Globus pallidus (tissue), 1 donor: ENCODE measurements around the gene EPHA2.
"Not testable (repeated sequence)": the region's sequence is repeated elsewhere in the genome, so short reads cannot be mapped to it uniquely, and the experiment has no call there.

Source experiments
- DNase-seq: peaks from one replicate; pipeline ENCODE4 v3.0.0-alpha.2; 2015; ENCODE audit warnings: low spot score

The EPHA2 gene

DNA sequence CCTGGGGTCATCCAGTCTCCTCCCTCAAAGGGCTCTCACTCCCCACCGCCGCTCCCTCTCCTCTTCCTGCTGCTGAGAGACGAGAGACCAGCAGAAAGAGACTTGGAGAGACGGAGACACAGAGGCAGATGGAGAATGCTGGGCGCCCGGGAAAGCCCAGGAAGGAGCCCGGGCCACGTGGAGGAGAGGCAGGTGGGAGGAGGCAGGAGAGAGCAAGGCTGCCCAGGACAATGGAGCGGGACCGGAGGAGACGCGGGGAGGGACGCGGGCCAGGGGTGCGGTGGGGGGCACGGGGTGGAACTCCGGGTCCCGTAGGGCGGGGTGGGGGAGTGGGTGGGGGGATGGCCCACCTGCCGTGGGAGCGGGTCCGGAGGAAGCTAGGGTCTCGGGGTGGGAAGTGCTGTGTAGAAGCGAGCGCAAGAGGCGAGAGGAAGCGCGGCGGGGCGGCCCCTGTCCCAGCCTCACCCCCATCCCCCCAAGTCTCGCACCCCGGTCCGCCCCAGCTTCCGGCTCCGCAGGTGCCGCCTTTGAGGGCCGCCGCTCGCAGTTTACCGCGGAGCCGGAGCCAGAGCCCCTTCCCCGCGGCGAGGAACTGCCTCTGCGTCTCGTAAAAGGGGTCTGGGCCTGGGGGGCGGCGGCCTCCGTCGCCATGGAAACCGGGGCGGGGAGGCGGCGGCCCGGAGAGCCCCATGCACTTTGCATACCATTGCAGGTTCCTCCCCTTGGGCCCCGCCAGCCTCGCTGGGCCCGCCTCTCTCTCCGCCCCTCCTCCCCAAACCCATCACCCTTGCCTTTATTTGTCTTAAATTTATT lies 11.7 kb upstream of the EPHA2 start:
- no peak for DNase-seq

DNA sequence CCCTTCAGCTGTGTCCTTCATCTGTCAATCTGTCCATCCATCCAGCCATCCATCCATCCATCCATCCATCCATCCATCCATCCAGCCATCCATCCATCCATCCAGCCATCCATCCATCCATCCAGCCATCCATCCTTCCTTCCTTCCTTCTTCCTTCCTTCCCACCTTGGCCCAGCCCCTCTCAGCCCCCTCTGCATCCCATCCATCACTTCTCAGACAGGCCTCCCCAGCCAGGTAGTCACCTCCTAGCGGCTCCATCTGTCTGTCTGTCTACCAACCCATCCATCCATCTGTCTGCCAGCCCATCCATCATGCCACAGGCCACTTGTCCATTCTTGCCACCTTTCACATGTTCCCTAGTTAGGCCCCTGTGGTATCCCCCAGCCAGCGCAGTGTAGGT lies 10.2 kb upstream of the EPHA2 start:
- DNase-seq: no peak

DNA sequence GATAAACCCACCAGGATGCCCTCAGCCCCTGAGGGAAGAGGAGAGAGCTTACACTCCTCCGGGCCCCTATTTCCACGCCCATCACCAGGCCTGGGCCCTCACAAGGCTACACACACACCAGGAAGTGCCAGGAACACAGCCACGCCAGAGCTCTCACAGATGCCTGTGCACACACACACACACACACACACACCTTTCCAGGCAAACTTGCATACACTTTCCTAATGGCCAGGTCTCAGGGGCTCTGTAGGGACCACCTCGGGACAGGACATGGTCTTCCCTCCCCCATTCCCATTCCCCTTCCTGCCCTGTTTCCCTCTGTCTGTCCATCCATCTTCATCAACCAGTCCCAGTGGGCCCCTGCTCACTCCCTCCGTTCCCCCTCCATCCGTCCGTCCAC lies 9.7 kb upstream of the EPHA2 start:
- DNase-seq: no peak

GRCh38 chr1:16165073-16165364 lies 9.2 kb upstream of the EPHA2 start:
- no peak for DNase-seq

- DNase-seq: no peak
Observed at GRCh38 chr1:16164213-16165072, 8.6 kb upstream of the EPHA2 start.

GRCh38 chr1:16163608-16164212 lies 7.8 kb upstream of the EPHA2 start:
- DNase-seq: not testable (repeated sequence)

DNA sequence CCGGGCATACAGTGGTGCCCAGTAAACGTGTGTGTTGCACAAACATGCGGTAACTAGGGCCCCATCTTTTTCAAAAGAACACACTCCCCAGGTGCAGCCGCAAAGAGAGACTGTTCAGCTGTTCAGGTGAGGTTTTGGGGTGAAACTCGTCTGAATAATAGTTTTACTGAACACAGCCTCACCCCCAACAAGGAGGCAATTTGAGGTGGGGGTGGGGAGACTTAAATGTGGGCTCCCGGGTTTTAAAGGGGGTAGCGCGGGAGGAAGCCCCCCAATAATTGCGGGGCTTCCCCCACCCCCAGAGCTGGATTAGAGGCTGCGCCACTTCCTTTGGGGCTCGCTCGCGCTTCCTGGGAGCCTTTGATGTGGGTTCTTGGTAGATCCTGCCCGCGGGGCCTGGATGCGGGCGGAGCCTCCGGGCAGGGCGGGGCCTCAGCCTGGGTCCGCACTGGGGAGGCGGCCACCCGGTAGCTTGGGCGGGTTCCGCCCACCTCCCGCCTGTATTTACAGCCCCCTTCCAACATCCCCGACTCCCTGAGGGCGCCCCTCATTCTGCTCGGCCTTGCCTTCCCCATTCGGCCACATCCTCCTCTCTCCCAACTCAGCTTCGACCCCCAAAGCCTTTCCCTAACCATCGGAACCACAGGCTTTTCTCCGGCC lies 6.4 kb upstream of the EPHA2 start:
- DNase-seq: no peak

DNA sequence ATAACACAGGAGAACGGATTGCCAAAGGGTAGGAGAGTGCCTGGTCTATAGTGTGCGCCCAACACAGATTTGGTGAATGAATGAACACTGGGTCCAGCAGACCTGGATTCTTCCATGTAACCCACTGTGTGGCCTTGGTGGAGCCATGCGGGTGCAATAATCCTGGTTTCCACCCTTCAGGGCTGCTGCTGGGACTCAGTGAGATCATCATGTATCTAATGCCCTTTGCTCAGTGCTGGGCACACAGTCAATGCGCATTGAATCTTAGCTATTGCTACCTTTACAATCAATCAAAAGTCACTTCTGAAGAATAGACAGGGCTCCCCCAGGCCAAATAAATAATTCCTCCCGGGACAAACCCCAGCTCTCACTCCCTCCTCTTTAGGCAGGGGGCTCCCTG lies 5.8 kb upstream of the EPHA2 start:
- no peak for DNase-seq

- DNase-seq: no peak
Observed at GRCh38 chr1:16158993-16159831, 3.3 kb upstream of the EPHA2 start.

GRCh38 chr1:16158025-16158424 lies 2.2 kb upstream of the EPHA2 start:
- no peak for DNase-seq

GRCh38 chr1:16156848-16157495 lies 1.1 kb upstream of the EPHA2 start:
- DNase-seq: peak; percentile 31

DNA sequence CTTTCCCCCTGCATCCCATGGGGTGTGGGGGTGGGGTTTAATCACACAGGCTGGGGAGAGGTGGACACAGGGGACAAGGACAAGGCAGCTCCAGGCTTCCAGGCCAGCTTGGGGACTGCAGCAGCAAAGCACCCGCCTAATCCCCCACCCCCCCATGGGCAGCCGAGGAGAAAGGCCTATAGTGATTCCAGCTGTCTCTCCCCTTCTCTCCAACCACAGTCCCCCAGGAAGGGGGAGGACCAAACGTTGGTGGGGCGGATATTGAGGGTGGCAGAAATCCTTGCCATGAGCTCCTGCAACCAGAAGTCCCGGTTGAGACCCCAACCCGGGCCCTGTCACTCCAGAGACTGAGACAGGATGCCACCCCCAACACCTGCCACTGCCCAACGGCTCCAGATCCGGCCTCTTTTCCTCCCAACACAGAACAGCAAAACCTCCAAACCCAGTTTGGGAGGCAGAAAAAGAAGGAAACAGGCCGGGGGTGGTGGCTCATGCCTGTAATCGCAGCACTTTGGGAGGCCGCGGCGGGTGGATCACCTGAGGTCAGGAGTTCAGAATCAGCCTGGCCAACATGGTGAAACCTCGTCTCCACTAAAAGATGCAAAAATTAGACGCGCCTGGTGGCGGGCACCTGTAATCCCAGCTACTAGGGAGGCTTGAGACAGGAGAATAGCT lies 1.7 kb downstream of the EPHA2 start:
- no peak for DNase-seq

DNA sequence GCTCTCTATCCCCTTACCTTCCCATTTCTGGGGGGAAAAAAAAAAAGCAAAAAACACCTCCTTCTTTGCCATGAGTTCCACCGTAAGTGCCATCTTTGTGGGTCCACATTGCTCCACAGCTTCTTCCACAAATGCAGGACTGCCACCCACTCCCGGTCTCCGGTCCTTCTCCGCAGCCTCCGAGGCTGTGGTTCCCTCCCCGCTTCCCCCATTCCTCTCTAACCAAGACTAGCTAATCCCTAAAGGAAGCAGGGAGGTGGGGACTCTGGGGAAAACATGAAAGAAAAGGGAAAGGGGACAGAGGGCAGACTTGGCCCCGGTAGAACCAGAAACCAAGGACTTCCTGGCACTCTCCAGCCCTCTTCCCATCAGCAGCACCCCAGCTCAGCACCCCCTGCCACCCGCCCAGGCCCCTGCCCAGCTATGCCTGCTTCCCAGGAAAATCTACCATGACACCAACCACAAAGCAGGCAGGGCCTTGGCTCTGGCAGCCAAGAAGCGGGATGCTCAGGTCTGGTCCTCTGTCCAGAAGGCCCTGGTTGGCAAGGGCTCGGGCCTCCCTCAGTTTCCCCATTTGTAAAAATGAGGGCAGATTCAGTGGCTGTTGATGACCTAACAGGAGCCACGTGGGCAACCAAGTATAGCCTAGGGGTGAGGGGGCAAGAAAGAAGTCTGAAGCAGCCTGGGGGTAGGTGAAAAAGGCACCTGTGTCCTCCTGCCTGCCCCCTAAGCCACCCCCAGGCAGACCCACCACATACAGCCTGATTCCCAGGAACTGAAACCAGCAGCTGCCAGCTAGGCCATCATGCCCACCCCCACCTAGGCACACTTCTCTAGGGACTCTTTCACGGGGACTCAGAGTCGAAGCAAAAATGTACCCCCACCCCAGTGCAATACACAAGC lies 2.5 kb downstream of the EPHA2 start:
- no peak for DNase-seq

DNA sequence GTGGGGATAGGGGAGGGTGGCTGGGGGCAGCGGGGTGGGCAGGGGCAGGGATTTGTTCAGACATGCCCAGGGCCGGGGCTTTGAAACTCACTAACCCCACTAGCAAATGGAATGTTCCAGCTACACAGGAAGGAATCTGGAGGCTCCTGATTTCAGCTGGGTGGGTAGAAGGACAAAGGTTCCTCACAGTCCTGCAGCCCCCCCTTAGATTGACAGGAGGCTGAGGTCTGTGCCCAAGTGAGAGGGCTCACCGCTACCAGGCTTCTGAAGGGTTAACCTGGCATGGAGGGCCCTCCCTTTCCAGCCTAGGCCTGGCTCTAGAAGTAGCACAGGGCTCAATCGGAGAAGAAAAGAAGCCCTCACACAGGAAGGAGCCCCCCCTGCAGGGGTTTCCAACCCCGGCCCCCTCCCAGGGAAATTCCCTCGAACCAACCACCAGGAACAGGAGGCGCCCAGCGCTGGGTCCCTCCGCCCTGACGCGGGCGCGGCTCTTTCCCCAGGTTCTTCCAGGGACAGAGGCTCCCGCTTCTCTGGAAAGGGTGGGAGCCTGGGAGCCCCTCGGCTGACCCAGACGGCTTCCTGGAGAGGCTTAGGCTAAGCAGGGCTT lies 3.3 kb downstream of the EPHA2 start:
- no peak for DNase-seq

DNA sequence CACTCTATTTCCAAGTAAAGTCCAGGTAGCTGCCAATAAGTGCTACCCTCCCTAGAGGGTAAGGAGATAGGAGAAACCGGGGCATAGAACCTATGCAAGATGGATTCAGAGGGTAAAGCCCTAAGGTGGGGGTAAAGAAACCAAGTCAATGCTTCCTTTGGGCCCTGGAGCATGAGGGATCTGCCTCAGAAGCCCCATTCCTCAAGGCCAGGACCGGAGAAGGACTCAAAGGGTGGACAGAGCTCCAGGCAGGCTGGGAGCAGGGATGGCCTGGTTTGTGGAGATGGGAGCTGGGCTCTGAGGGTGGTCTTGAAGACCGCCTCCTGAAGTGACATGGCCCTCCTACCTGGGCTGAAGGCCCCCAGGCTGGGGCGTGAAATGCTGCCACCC lies 3.9 kb downstream of the EPHA2 start:
- no peak for DNase-seq

- DNase-seq: no peak
Observed at GRCh38 chr1:16151196-16151994, 4.5 kb downstream of the EPHA2 start.

- no peak for DNase-seq
Observed at GRCh38 chr1:16150508-16150907, 5.4 kb downstream of the EPHA2 start.
